ENCODE results near the gene AP3B2.
"Not testable (repeated sequence)": the region's sequence is repeated elsewhere in the genome, so short reads cannot be mapped to it uniquely, and the experiment has no call there.

The AP3B2 gene, protein sequence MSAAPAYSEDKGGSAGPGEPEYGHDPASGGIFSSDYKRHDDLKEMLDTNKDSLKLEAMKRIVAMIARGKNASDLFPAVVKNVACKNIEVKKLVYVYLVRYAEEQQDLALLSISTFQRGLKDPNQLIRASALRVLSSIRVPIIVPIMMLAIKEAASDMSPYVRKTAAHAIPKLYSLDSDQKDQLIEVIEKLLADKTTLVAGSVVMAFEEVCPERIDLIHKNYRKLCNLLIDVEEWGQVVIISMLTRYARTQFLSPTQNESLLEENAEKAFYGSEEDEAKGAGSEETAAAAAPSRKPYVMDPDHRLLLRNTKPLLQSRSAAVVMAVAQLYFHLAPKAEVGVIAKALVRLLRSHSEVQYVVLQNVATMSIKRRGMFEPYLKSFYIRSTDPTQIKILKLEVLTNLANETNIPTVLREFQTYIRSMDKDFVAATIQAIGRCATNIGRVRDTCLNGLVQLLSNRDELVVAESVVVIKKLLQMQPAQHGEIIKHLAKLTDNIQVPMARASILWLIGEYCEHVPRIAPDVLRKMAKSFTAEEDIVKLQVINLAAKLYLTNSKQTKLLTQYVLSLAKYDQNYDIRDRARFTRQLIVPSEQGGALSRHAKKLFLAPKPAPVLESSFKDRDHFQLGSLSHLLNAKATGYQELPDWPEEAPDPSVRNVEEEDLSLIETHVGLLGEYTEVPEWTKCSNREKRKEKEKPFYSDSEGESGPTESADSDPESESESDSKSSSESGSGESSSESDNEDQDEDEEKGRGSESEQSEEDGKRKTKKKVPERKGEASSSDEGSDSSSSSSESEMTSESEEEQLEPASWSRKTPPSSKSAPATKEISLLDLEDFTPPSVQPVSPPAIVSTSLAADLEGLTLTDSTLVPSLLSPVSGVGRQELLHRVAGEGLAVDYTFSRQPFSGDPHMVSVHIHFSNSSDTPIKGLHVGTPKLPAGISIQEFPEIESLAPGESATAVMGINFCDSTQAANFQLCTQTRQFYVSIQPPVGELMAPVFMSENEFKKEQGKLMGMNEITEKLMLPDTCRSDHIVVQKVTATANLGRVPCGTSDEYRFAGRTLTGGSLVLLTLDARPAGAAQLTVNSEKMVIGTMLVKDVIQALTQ

DNA sequence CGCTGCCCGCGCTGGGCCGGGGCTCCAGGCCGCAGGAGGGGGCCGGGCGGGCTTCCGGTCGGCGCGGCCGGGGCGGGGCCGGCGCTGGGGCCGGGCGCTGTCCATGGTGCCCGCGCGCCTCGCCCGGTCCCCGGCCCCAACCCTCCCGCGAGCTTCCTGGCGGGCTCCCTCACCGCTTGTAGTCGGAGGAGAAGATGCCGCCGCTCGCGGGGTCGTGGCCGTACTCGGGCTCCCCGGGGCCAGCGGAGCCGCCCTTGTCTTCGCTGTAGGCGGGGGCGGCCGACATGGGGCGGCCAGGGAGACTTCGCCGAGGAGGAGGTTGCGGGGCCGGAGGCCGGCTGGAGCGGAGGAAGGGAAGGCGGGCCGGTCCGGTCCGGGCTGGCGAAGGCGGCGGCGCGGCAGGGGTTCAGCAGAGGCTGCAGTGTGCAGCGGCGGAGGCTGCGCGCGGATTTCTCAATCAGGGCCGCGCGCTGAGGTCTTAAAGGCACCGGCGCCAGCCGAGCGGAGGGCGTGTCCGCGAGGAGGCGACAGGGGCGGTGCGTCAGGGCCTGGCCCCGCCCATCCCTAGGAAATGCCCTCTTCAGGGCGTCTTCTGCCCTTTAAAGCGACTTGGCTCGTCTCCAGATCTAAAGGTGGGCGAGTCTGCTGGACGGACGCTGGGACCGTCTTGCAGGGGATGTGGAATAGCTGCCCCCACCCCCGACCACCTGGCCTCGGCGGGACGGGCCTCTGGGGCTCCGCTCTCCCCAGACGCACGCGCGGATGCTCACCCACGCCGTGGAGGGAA, at the start of gene AP3B2:
AP3B2 (minus strand) TSS at position 455 of the 787 bp plus-strand sequence; CDS start at position 286, 169 bp downstream.
- peak; percentile 41 to 63 (median 46) for DNase-seq (ENCODE audit: low read depth in 4 of 4, low spot score in 1 of 4)

DNA sequence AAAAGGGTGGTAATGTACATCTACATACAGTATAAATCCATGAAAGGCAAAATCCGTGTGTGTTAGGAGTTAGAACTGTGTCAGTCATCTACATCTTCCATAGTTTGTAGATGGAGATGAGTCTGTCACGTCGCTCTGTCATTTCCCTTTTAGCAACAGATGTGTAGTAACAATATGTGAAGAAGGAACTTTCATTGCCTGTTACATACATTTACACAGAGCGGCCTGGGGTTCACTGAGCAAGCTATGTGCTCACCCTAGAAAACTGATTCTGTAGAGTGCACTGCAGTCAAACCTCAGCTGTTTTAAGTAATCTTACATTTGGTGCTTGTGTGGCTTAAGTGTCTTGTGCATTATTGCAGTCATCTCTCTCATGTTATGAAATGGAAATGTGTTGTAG, 41.6 kb upstream of the AP3B2 start:
- DNase-seq (ENCODE audit: low read depth in 4 of 4, low spot score in 1 of 4): no peak

DNA sequence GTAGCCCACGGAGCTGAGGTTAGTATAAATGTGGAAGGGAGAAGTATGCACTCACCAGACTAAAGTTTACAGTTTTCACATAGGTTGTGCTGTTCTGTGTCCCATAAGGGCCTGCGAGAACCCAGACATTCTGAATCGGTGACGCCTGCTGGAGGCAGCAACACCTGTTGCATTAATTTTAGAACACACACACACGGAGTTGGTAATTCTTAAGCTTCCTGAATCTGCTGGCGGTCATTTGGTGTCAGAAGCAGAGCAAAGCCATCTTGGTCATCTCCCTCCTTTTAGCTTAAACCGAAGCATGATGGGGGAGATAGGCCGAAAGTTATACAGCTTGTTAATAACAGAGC, 41.1 kb upstream of the AP3B2 start:
- no peak for DNase-seq (ENCODE audit: low read depth in 4 of 4, low spot score in 1 of 4)

DNA sequence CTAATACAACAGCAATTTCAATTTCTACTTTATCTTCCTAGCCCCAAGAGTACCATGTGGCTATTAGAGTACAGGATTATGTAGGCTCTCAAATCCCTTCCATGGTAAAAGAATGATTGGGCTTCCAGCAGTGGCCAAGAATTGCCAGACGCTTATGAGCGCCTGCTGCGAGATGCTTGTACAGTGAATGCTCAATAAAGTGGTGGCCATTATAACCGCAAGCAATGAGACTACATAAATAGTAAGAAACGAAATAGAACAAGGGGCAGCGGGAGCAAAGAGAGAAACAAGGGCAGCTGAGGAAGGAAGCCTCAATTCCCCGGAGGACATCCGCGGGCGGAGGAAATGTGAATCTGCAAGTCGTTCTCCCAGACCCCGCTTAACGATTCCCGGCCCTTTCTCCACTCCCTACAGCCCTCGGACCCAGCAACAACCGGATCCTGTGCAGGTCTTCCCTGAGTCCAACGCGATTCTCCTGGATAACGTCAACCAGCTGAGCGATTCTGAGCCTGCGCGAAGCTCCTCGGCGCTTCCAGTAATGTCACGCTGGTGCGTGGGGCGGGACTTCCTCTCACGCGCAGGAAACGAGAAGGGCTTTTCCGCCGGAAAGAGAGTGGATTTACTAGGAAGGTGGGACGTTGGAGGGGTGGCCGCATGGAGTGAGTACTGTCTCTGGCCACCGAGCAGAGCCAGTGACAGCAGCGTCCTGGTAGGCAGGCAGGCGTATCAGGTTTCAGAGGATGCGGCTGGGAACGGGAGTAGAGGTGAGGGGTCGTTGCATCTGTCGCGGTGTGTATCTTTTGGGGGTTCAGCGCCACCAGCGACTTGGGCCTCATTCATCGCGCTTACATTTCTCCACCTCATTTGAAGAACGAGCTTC, 40.5 kb upstream of the AP3B2 start:
- peak; percentile 65 to 84 (median 80) for DNase-seq (ENCODE audit: low read depth in 4 of 4, low spot score in 1 of 4)

DNA sequence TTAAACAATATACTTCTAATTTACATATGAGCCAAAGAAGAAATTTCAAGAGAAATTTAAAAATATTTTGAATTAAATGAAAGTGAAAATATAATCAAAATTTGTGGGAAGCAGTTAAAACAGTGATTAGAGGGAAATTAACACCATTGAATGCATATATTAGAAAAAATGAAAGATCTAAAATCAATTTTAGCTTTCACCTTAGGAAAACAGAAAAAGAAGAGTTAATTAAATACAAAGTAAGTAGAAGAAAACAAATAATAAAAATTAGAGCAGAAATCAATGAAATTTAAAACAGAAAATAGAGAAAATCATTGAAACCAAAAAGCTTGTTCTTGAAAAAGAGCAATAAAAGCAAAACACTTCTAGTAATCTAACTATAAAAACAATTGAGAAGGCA, 38.6 kb upstream of the AP3B2 start:
- no peak for DNase-seq (ENCODE audit: low read depth in 4 of 4, low spot score in 1 of 4)

DNA sequence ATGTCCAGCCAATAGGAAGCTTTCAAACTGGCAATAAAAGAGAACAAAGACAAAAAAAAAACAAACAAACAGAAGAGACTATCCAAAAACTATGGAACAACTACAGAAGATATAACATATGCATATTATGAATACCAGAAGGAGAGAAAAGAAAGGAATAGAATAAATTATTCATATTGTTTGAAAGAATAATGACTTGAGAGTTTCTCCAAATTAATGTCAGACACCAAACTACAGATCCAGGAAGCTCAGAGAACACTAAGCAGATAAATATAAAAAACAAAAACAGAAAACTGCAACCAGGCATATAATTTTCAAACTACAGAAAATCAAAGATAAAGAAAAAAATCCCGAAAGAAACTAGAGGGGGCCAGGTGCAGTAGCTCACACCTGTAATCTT, 34.1 kb upstream of the AP3B2 start:
- DNase-seq (ENCODE audit: low read depth in 4 of 4, low spot score in 1 of 4): no peak

DNA sequence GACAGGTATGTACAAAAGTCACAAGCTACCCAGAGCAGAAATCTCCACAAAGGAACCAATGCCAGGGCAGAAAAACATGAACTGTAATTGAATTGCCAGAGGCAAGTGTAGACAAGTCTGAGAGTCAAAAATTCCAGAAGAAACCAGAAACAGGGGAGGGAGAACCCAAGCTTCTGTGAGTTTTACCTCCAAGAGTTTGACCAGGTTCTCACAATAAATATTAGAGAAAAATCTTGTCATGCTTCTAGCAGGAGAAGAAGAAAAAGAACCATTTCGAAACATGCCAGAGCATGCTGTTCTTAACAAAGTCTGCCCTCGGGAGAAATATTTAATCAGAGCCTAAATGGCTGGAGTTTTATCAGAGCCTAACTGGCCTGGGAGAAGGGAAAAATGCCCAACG, 32.5 kb upstream of the AP3B2 start:
- DNase-seq (ENCODE audit: low read depth in 4 of 4, low spot score in 1 of 4): no peak

DNA sequence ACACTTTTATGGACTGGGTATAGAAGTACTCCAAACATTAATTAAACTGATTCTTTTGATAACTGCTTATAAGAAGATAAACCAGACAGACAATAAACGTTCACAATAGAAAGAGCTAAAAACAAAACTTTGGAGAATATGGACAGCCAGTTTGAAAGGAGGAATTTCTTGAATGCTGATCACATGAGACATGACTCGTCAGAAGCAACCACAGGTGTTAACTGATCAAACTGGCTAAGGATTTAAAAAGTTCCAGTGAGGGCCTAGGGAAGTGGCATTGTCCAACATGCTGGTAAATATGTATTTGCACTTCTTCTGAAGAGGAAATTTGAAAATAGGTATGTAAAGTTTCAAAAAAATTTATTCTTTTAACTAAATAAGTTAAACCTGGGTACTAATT, 29.4 kb upstream of the AP3B2 start:
- no peak for DNase-seq (ENCODE audit: low read depth in 4 of 4, low spot score in 1 of 4)

DNA sequence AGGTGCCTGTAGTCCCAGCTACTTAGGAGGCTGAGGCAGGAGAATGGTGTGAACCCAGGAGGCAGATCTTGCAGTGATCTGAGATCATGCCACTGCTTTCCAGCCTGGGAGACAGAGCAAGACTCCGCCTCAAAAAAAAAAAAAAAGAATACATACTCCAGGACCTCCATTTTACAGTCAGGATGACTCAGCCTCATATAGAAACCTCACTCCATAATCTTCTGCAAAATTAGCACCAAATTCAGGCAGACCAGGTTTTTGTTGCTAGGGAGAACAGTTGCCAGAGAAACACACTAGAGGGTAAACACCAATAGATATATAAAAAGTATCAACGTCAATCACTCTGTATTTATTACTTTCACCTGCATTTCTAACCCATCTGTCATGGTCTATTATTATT, 28.3 kb upstream of the AP3B2 start:
- no peak for DNase-seq (ENCODE audit: low read depth in 4 of 4, low spot score in 1 of 4)

DNA sequence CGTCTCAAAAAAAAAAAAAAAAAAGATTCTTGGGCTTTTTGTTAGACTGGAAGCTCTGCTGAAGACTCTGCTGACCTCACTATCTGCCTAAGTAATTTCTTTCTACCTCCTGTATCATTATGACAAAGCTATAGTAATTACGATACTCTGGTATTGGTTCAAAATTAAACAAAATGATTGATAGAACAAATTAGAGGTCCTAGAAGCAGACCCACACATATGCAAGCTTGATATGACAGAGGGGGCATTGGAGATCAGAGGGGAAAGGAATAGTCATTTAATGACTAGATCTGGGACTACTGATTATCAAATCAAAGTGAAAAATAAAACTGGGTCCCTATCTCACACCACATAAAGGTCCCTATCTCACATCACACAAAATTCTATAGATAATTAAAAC, 21.9 kb upstream of the AP3B2 start:
- DNase-seq (ENCODE audit: low read depth in 4 of 4, low spot score in 1 of 4): no peak

DNA sequence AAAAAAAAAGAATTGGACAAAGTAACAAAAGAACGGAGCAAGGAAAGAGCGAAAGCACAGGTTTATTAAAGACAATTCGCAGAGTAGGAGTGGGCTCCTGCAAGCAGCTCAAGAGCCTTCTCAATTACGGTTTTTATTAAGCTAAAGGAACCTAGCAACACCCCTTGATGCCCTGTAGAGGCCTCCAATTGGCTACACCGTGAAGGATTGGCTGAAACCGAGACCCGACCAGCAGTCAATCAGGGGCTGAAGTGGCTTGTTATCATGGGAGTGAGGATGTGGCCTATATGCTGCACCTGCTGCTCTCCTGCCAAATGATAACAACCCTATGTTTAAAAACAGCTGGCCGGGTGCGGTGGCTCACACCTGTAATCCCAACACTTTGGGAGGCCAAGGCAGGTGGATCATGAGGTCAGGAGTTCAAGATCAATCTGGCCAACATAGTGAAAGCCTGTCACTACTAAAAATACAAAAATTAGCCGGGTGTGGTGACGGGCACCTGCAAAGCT, 20.4 kb upstream of the AP3B2 start:
- no peak for DNase-seq (ENCODE audit: low read depth in 4 of 4, low spot score in 1 of 4)

DNA sequence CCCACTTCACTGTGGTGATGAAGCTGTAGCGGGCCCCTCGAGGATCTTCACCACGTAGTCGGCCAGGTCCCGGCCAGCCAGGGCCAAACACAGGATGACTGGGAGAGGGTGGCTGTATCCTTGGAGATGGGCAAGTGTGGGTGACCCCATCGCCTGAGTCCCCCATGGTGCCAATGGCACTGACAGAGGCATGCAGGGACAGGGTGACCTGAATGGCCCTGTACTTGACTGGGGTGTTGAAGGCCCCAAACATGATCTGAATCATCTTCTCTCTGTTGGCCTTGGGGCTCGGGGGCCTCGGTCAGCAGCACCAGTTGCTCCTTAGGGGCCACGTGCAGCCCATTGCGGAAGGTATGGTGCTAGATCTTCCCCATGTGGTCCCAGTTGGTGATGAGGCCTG, 17.1 kb upstream of the AP3B2 start:
- DNase-seq (ENCODE audit: low read depth in 4 of 4, low spot score in 1 of 4): no peak

DNA sequence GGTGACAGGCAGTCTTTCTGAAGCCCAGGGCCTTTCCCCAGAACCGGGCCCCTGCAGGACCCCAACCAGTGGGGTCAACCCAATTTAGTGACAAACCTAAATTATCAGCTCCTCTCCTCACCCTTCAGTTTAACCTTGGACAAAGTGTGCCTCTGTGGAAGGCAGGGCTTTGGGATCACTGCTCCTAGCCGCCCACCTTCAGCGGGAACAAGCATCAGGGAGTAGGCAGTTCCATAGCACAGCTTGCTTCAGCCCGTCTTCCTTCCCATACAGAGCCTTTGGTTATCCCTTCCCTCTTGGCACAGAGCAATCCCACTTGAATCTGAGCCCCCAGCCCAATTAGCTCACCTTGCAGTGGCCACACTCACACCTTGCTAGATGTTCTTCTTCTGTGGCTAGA, 5.3 kb upstream of the AP3B2 start:
- DNase-seq (ENCODE audit: low read depth in 4 of 4, low spot score in 1 of 4): no peak

DNA sequence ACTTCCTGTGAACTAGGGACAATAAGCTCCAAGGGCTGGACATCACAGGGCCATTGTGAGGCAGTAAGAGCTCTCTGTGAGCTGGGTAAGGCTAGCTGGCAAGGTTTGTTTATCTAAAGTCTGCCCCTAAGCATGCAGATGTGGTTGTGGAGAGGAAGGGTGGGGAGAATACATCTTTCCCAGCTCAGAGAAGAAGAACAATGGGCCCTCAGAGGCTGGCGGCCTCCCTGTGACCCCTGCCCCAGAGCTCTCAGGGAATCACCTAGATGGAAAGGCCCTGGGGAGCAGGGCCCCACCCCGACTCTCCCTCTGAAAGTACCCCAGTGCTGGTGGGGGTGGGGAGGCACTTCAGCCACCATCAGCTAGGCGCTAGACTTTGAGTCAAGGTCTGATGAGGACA, 4.3 kb upstream of the AP3B2 start:
- no peak for DNase-seq (ENCODE audit: low read depth in 4 of 4, low spot score in 1 of 4)

DNA sequence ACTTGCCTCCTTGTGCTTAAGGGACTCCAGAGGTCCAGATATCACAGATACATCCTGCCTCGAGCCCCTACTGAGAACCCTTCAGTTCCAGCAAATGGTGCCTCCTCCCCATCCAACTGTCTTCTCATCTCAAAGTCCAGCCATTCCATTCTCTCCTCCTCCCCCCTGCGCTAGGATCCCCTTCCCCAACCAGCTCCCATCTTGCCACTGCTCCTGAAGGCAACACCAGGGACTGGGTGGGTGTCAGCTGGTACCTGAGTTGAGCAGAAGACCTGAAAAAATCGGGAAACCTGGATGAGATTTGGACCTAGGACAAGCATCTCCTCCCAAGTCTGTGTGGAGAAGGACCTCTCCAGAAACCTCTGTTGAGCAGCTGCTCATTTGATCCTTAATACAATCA, 2.4 kb upstream of the AP3B2 start:
- no peak for DNase-seq (ENCODE audit: low read depth in 4 of 4, low spot score in 1 of 4)

DNA sequence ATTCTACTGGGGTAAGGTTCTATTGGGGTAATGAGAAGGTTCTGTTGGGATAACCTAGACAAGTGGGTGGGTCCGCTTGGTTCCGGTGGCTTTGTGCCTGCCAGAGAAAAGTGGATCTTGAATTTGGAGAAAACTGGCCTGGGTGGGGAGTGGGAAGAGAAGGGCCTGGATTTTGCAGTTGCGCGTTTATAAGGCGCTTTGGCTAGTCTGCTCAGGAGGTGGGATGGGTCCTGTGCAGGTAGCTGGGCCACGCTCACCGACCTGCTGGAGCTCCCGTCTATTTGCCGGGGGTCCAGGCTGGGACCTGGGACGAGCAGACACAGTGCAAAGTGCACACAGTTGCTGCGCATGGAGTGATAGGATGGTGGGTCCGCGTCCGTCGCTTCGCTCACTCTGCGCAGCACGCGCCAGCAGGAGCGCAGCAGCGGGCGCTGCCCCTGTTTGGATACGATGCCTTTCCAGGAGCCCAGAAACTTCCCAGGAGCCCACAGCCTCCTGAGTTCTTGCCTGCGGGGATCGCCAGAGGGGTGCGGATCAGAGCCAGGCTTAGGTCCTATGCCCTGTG, 1.3 kb upstream of the AP3B2 start:
- no peak for DNase-seq (ENCODE audit: low read depth in 4 of 4, low spot score in 1 of 4)

DNA sequence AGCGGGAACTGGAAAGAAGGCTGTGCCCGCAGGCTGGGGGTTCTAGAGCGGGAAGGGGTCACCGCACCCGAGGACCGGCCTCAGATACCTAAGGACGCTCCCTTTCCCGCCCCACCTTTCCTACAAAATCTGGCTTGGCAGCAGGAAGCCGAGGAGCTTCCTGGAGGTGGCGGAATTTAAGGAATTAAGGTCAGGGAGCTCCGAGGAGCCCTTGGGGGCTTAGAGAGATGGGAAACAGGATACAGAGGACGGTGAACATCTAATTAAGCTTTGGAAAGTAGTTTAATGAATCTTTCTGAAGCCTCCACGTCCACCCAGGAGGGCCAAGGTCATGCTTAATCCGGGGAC, 507 bp upstream of the AP3B2 start:
- no peak for DNase-seq (ENCODE audit: low read depth in 4 of 4, low spot score in 1 of 4)

DNA sequence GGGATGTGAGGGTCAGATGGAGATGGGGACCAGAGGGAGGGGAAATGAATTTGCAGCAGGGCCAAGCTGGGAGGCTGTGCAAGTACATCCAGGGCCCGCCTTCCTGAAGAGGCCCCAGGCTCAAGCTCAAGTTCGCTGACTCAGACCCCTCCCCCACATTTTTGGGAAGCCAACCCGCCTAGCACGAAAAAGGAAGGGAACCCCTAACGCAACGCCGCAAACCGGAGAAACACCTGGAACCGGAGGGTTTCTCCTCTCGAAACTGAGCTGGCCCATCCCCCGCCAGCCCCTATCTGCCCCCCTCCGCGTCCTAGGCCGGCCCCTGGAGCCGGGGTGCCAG, 624 bp downstream of the AP3B2 start:
- no peak for DNase-seq (ENCODE audit: low read depth in 4 of 4, low spot score in 1 of 4)

DNA sequence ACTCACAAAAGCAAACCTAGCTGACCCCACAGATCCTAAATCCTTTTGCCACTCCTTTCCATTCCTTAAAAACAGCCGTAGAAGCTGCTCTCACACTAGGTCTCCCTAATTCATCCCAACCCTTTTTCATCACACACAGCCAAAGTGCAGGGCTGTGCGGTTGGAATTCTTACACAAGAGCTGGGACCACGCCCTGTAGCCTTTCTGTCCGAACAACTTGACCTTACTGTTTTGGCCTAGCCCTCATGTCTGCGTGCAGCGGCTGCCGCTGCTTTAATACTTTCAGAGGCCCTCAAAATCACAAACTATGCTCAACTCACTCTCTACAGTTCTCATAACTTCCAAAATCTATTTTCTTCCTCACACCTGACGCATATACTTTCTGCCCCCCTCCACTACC, 3.8 kb downstream of the AP3B2 start:
- not testable (repeated sequence) for DNase-seq (ENCODE audit: low read depth in 4 of 4, low spot score in 1 of 4)

DNA sequence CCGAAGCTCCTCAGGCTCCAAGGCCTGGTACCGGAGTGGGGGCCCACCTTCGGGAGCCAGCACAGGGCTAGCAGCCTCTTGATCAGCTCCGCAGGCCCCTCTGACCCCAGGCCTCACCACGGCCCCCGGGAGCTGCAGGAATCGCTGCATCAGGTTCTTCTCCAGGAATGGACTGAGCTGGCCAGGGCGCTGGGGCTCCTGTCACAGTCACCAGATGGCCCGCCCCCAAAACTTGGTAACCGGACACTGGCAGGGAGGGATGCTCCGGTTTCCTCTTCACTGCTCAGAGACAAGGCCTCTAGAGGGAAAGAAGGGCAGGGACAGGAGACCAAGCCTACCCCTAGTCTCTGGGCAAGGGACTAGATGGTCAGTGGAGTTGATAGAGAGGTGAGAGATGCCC, 9.9 kb downstream of the AP3B2 start:
- no peak for DNase-seq (ENCODE audit: low read depth in 4 of 4, low spot score in 1 of 4)

Measured in stimulated activated CD4-positive, alpha-beta T cell treated with anti-CD3 and anti-CD28 coated beads, Interleukin-1b, Interleukin-23, amount 100 ng/mL, for 24 hours (primary cell).